ENCODE measurements around the gene SYNPR.

Gene SYNPR

DNA sequence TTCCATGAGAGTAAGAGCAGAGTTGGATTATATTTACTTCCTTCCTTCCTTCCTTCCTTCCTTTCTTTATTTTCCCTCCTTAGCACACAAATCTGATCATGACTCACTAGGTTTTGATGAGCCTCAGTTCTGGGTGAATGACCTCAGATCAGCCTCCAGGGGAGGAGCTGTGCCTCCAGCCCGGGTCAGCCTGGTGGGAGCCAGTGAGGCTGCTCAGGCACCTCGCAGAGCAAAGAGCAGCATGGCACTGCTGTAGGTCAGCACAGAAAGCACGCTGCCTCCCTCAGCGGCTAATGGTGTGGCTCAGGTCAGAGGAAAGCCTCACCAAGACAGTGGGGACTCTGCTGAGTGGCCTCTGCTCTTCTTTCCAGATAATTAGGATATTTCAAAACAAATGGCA lies 108.5 kb downstream of the SYNPR start:
- DNase-seq: no peak

DNA sequence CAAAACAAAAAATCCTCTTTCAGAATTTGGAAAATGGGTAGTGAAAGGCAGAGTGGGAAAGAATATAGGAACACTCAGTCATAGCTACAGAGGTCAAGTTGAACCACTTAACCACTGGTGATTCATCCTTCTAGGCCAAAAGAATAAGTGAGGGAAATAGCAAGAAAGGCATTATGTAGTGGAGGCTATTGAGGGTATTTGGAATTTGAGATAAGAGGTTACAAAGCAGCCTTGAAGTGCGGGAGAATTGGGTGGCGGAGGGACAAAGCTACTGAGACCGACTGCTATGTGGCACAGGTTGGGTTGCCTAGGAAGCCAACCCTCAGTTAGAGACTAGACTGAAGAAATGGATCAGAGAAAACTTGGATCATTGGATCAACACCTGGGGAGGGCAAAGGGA lies 109.5 kb downstream of the SYNPR start:
- DNase-seq: no peak

DNA sequence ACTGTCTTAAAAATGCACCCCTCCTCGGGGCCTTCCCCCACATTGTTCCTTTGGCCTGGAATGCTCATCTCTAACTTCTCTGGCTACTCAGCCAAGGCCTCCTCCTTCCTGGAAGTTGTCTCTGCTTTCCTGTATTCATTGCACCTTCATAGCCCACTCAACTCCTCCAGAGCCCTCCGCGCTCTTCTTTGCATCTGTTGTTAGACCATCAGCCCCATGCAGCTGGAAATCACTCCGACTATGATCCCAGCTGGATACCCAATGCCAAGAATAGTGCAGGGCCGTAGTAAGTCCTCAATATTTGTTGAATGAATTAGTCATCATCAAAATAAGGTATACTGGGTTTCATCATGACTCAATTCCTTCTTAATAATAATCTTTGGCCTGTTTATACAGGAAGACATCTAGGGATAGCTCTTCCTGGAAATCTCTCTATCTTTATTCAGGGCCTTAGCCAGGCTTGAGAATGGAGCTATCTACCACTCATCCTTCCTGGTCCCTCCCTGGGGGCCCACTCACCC lies 112.7 kb downstream of the SYNPR start:
- DNase-seq: no peak

DNA sequence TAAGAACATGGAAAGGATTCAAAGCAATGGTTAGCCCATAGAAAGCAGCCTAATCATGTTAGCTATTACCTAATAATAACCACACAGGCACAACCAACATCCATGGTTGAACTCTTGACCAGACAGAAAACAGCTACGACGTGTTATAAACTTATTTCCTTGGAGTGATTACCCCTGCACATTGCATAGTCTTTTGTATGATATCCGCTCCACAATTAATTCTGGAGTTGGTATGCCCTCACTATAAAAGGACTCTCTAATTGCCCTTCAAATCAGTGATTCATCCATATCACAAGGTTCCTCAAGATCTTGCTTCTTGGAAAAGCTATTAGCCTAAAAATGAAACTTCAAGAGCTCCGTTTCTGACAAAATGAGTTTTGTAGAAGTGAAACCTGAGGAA lies 117.9 kb downstream of the SYNPR start:
- DNase-seq: no peak

DNA sequence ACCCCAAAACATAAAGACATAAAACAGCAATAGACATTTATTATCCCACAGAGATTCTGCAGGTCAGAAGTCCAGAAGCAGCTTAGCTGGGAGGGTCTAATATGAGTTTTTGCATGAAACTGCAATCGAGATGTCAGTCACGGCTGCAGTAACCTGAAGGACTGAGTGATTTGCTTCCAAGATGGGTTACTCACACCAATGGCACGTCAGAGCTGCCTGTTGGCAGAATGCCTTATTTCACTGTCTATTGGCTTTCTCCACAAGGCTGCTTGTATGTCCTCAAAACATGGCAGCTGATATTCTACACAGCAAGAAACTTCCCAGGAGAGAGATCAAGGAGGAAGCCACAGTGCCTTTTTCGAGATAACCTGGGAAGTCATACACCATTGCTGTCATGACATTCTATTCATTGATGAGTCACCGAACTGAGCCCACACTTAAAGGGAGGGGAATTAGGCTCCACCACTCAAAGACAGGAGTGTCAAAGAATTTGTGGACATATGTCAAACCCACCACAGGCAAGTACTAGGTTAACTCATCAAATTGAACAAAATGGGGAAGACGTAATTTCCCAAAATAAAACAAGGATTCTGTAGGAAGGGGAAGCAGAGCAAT lies 122.2 kb downstream of the SYNPR start:
- DNase-seq: no peak

DNA sequence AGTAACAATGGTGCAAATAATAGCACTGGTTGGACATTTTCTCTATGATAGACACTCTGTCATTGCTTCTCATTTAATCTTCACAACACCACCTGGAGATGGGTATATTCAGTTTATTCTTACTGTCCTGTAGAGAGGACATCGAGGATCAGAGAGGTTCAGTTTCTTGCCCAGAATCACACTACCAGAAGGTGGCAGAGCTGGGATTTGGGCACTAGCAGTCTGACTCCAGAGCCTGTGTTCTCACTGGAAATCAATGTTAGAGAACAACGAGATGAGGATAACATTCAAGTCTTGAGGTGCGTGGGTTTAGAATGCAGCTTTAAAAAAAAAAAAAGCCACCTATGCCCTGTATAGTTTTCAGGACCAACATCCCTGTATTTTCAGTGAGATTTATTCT lies 127.8 kb downstream of the SYNPR start:
- no peak for DNase-seq

DNA sequence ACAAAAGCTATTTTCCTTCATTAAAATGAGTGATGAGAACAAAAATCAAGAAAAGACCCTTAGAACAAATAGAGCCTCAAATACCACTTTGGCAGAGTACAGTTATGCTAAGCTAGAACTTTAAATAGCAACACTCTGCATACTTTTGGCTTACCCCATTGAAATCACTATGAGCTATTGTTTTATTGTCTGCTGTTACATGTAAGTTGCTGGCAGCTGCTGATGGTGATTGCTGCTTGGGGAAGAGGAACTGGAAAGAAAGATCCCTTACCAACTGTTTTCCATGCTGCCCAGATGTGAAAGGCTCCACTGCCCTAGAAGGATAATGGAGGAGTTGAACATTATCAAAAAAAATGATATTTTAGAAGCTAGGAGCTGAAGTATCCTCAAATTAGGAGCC lies 135.4 kb downstream of the SYNPR start:
- no peak for DNase-seq

DNA sequence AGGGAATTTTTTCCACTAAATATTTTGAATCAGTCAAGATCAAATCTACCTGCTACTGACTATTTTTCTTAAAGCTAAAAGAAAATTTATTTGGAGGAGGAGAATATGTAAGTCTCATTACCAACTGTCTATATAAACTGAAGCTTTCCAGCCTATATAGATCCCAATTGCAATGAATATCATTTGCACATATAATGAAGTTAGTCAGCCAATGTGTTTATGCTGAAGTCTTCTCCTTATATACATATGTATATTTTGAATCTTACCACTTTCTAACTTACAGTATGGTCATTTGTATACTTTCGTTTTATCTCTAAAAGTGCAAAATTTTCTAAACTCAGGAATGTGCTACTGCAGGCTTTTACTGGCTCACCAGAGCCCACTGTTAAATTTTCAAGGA lies 136.5 kb downstream of the SYNPR start:
- no peak for DNase-seq

DNA sequence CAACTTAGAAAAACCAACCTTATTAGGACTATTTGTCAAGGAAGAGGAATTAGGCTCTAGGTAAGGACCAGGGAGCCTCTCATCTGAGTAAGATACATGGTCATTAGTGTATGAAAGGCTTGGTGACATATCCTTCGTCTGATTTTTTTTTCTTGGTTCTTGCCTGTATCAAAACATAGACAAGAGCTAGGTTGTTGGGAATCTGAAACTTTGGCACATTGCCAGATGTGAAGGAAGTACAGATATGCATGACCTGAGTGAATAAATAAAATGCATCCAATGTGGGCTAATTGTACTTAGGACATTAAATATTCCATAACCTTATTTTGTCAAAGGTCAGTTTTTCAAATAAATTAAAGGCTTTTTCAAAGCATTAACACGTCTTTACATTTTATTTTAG lies 151.8 kb downstream of the SYNPR start:
- DNase-seq: no peak

DNA sequence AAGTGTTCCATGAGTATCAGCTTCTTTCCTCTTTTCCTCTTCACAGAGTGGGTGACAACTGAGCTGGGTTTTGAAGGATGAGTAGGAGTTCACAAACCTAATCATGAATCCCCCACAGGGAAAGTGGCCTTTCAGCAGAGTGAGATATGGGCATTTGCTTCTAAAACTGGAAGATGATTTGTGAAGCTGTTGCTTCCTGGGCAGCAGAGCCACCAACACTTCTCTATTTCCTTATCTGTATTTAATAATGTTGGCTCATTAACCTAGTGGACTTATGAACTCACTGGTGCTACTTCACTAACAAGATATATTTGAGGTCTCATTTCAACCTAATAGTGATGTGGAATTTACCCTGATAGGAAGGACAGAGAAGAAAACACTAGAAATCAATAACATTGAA lies 152.8 kb downstream of the SYNPR start:
- DNase-seq: no peak

DNA sequence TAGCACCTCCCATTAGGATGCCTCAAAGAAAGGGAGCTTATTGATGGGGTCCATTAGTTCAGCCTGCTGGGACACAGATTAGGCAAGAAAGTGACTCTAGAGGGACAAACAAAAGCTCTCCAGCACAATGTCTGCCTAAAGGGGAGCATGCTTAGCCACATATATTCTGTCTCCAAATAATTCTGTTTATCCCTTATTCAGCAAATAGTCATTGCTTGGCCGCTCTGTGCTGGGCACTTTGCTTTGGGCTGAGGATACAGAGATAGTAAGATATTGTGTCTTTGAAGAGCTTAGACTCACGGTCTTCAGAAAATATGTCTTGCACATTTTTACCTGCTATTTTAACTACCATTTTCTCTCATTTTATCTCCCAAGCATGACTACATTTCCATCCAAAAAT lies 159.8 kb downstream of the SYNPR start:
- no peak for DNase-seq

DNA sequence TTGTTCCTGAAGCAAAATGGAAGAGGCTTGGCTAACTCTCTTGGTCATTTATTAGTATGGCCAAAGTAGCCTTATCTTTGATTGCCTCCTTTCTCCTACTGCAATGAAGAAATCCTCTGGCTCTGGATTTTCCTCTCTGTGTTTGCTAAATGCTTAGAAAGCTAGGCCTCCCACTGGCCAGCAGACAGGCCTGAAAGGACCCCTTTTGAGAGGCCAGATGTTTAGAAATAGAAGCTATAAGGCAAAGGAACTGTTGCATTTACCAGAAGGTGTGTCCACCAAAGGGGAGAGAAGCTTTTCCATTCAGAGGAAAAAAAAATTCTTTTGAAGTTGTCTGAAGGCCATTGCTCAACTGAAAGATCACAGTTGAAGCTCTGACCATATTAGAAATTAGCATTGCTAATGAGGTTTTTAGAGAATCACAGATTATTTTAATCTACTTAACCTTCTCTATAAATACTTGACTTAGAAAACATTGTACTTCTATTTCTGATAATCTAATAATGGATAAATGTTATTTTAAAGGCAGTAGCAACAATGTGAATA lies 160.8 kb downstream of the SYNPR start:
- DNase-seq: no peak

DNA sequence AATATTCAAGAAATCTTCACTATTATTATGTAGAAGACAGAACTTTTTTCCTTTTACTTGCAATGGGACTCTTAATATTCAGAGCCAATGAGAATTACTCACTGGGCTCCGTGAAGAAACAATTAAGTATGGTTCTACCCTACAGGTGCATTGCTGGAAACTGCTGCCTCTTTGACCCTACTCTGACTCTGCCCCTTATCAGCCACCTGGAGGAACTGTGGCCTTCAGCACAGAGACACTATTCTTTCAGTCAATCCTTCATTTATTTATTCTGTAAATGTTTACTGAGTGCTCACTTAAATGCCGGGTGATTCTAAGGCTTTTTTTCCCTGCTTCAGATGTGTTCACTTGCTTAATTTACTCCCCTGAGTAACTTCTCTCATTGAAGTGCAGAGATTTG lies 163.2 kb downstream of the SYNPR start:
- no peak for DNase-seq

DNA sequence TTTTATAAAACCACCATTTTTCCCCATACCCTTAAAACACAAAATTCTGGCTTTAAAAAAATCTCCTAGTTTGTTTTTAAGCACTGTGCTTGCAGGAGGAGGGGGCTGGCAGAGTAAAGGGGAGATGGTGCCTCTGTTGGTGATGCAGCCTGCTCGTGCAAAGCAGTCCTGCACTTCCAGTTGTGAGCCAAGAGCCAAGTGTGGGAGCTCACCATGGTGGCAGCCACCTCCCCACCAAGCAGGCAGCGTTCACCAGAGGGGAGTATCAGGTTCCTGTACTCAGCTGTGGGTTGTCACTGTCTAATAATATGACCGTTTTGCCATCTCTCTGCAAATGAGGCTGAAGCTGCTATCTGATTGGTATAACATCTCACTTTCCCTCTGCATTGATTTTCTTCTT lies 164.8 kb downstream of the SYNPR start:
- no peak for DNase-seq

DNA sequence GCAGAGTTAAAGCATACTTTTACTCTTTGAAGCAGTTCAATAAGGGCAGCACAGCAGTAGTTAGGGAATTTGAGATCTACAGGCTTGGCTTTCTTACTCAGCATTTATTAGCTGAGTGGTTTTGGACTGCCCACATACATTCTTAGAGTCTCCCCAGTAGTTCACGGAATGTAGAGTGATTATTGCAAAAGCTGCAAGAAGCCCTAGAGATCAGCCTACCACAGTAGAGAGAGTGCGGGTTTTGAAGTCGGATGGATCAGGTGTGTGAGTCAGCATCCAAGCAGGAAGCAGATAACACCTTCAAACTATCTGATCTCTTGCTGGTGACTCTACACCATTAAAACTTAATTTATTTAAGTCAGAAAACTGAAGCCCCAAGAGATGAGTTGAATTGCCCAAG lies 171.9 kb downstream of the SYNPR start:
- DNase-seq: no peak

DNA sequence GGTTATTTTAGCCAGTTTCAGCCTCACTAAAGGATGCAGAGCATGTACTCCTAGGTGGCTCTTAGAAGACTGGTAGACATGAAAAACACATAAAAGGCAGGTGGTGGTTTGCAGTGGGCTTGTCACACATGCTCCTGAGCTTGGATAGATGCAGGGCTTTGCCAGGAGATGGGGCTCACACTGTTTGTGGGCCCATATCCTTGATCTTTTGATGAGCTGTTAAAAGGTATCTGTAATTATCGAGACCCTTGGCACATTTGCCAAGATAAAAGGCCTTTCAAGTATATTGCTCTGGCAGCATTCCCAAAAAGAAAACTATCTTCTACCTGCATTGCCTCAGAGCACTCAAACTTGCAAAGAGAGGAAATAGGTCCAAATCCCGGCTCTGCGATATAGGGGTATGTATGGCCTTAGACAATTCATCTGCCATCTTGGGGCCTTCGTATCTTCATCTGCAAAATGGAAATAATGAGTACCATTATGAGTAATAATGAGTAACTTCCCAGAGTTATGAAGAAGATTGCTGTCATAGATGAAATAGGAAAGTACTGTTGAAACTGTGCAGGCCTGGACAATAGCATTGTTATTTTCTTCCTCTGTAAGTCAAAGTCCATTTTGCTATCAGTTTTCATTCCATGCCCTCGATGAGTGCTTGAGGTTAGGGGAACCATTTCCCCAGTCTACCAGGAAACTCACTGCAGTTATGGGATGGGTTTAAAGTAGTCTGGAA lies 172.7 kb downstream of the SYNPR start:
- DNase-seq: no peak

DNA sequence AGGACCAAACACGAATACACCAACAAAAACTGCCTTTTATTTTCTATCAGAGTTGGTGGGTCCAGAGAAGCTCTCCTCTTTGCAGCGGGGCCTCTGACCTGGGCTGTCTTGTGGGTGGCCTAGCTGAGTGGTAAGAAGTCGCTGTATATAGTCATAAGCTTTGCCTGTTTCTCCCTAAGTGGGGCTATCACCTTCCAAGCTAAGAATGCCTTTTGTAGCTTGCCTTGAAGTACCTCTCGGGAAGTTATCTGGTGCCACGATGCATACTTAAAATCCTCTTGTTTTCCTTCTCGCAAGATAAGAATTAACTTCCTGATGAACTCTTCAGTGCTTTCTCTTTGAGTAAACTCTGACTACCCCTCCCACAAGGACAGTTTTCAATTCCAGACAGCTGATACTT lies 178.8 kb downstream of the SYNPR start:
- DNase-seq: no peak

DNA sequence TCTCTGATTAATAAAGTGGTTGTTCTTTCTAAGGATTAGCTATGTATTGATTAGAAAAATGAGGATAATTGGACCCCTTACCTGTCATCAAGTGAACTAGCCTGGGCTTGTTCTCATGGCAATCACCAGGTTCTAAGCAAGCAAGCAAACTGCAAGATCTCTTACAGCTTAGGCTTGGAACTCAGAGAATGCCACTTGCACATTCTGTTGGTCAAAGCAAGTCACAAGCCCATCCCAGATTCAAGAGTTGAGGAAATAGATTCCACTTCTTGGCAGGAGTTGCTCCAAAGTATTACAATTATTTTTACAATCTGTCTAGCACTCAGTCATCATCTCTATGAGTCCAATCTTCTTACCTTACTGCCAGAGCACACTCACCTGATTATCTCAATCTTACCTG lies 180.3 kb downstream of the SYNPR start:
- no peak for DNase-seq

DNA sequence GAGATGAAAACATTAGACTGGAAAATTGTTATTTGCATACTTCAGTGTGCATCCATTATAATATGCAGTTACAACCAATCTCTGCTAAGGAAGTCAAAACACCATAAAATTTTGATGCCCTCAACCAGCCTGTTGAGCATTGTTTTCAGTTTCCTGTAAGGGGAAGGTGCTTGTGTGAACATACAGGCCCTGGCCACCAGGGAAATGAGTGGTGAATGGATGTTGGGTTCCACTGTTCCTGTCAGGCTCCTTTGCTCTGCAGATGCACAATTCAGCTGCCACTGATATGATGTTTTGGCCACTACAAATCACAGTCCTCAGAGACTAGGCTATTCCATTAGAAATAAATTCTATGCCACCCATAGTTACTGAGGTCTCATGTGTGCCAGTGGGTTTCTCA lies 184.6 kb downstream of the SYNPR start:
- no peak for DNase-seq

DNA sequence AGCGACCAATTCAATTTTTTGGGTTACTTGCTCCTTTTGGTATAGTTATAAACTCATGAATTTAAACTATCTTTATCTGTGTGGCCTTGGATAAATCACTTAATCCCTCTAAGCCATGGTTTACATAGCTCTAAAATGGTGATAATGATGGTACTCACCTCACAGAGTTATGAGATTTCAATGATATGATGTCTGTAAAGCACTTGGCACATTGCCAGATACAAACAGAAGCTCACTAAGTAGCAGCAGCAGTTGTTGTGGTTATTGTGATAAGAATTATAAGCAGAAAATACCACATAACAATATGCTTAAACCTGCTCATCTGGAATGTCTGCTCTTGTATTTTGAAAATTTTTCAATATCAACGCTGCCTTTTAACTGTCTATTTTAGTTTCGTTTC lies 189.3 kb downstream of the SYNPR start:
- no peak for DNase-seq

DNA sequence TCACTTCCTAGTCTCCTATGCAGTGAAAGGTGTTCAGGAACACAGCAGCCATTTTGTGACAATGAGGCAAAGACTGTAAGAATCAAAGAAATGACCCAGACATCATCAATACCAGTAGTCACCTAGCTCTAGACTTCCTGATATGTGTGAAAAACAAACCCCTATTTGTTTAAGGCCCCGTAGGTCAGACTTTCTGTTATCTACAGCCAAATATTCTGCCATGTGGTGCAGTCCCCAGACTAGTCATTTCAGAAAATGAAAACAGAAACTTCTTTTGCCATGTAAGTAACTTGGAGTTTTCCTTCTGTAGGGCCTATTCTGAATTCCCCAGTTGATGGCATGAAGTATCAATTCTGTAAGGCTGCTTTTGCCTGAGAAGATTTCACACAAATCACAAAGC lies 192.6 kb downstream of the SYNPR start:
- DNase-seq: no peak

DNA sequence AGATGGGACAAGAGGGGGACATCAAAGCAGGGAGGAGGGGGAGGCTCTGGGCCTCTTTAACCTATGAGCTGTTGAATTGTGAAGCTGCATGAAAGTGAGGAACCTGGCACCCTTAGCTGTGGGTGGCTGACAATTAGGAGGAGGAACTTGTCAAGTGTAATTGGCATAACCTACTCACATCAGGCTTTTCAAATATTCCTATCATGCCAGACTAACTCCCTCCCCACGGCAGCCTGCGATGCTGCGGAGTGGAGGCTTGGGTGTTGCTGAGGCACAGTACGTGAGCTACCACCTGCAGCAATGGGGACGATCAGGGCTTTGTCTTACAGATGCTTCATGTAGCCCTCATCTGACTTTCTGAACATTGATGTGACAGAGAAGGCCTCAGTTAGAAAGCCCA lies 193.7 kb downstream of the SYNPR start:
- DNase-seq: no peak

DNA sequence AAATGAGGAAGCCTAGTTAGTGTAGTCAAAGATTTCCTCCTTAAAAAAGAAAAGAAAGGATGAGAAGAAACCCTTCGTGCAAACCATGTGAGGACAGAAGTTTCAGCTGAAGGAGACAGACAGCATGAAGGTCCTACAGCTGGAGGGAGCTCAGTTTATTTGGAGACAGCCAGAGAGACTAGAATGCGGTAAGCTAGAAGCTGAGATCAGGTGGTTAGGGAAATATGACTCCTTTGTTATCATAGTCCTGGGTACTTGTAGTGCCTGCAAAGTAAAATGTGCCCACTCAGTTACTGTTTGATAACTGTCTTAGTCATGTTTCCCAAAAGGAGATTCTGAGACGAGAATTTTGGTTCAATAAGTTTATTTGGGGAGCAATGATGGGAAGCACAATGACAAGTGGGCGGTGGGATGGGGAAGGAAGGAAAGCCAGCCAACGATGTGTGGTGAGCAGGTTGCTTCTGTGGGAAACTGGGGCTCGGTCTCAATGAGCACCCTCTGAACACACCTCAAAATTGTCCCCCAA lies 195.6 kb downstream of the SYNPR start:
- DNase-seq: no peak

DNA sequence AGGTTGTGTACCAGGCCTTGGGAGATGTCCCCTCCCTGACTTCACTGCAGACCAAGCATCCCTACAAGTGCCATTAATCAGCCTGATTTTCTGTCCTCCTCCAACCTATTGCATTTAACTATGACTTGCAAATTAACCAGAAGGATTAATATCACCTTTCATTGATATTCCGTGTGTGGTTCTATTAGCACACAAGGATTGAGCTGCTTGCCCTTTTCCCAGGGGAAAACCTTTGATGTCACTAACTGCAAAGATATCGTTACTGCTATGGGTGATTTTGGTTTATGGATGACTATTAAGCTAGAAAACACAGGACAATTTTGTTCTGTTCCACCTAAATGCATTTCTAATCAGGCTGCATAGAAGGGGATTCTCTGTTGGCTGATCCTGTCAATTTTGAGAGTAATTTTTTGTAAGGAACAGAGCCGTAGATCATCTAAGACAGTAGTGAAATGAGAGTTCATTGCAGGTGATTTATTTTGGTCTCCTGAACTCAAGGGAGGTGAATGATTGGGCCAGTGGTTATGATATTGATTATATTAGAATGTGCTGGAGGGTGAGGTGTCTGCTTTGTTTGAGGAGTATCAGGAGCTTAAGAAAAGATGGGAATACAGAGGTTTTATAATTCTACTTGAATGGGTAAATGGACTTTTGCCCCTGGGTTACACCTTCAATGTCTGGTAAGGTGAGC lies 196.9 kb downstream of the SYNPR start:
- no peak for DNase-seq
